Ishikawa (cell line): ENCODE measurements around the gene CD8A.

Experiments used
- CEBPB ChIP-seq: IDR thresholded peaks from 2 replicates; pipeline ENCODE4 v1.6.1; 2012
- CREB1 ChIP-seq: IDR thresholded peaks from 2 replicates; pipeline ENCODE4 v1.6.1; 2012; ENCODE audit warnings: low read depth
- EGR1 ChIP-seq: IDR thresholded peaks from 2 replicates; pipeline ENCODE4 v1.6.1; 2012
- EP300 ChIP-seq: IDR thresholded peaks from 2 replicates; pipeline ENCODE4 v1.6.1; 2012; ENCODE audit warnings: borderline replicate concordance
- FOXM1 ChIP-seq: IDR thresholded peaks from 2 replicates; pipeline ENCODE4 v1.6.1; 2012; ENCODE audit warnings: low read depth, borderline replicate concordance
- MAX ChIP-seq: IDR thresholded peaks from 2 replicates; pipeline ENCODE4 v1.6.1; 2012
- NFIC ChIP-seq: IDR thresholded peaks from 2 replicates; pipeline ENCODE4 v1.6.1; 2012
- RAD21 ChIP-seq: IDR thresholded peaks from 2 replicates; pipeline ENCODE4 v1.6.1; 2012; ENCODE audit warnings: low read depth
- REST ChIP-seq: IDR thresholded peaks from 2 replicates; pipeline ENCODE4 v1.6.1; 2012; ENCODE audit warnings: low read depth, mild to moderate bottlenecking
- TAF1 ChIP-seq: IDR thresholded peaks from 2 replicates; pipeline ENCODE4 v1.6.1; 2012; ENCODE audit warnings: low read depth, mild to moderate bottlenecking
- TCF12 ChIP-seq: IDR thresholded peaks from 2 replicates; pipeline ENCODE4 v1.6.1; 2012; ENCODE audit warnings: low read depth
- TEAD4 ChIP-seq: IDR thresholded peaks from 2 replicates; pipeline ENCODE4 v1.6.1; 2012
- YY1 ChIP-seq: IDR thresholded peaks from 2 replicates; pipeline ENCODE4 v1.6.1; 2012; ENCODE audit warnings: low read depth
- ZBTB7A ChIP-seq: IDR thresholded peaks from 2 replicates; pipeline ENCODE4 v1.6.1; 2012; ENCODE audit warnings: low read depth
- TF ChIP-seq, protein P1 (sequence below): IDR thresholded peaks from 2 replicates; pipeline ENCODE4 v1.6.1; 2012

CD8A gene

DNA sequence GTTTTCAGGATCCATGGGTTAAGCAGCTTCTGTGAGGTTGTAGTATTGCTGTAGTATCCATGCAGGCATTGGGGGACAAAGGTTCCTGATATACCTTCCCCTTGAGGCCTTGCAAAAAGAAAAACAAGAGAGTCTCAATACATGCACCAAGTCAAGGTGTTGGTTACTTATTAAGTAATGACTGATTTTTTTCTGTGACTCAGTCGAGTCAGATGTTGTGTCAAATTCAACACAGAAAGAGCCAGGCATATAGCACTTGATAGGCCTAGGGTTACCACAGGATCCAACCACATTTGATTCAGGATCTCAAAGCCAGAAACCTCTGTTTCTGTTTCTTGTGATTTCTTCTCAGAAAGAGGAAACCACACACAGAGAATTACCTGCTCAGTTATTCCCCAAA lies 24.9 kb upstream of the CD8A start:
- TF ChIP-seq EGR1 (no peak), CEBPB (no peak), CREB1 (no peak), YY1 (no peak), EP300 (no peak), NFIC (no peak), FOXM1 (no peak), REST (no peak), MAX (no peak), ZBTB7A (no peak), TAF1 (no peak)
- TF ChIP-seq, protein P1, sequence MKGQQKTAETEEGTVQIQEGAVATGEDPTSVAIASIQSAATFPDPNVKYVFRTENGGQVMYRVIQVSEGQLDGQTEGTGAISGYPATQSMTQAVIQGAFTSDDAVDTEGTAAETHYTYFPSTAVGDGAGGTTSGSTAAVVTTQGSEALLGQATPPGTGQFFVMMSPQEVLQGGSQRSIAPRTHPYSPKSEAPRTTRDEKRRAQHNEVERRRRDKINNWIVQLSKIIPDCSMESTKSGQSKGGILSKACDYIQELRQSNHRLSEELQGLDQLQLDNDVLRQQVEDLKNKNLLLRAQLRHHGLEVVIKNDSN: no peak

GRCh38 chr2:86809481-86810121 lies 18.9 kb upstream of the CD8A start:
- TF ChIP-seq FOXM1: no peak
- no peak for TF ChIP-seq RAD21
- TF ChIP-seq, protein P1: no peak
- TF ChIP-seq TCF12: no peak
- no peak for TF ChIP-seq NFIC
- no peak for TF ChIP-seq CREB1
- no peak for TF ChIP-seq CEBPB
- TF ChIP-seq EGR1: no peak
- no peak for TF ChIP-seq EP300
- no peak for TF ChIP-seq TAF1
- TF ChIP-seq ZBTB7A: no peak
- TF ChIP-seq REST: no peak
- TF ChIP-seq TEAD4: no peak
- TF ChIP-seq YY1: no peak
- no peak for TF ChIP-seq MAX

DNA sequence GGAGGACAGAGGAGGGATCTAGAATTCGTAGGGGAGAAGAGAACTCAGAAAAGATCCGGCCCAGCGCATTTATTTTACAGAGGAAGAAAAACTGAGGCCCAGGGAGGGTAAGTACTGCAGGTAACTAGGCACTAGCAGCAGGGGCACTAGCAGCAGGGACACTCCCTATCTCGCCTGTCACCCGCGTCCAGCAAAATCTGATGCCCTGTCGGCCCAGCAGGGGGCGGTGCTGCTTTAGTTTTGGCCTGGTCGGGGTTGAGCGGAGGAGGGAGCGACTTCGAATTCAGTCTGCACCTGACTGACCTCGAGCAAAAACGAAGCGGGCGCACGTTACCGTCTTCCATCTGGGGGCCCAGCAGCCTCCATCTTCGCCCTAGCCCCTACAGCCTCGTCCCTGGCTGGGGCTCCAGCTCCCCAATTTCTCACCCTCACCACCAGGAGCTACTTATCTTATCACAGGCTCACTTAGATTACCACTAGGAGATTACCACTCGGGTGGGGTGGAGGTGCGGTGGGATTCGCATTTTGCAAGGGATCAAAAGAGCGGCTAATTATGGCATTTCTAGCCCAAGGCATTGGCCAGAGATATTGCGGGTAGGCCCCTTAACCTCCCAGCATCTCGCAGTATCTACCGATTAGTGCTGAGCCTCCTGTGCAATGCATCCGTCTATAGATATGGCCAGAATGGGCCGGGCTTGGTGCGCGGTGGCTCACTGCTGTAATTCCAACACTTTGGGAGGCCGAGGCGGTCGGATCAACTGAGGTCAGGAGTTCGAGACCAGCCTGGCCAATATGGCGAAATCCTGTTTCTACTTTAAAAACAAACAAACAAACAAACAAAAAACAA lies 17.8 kb upstream of the CD8A start:
- TF ChIP-seq CREB1: no peak
- TF ChIP-seq RAD21: peak; percentile 97
- TF ChIP-seq MAX: peak; percentile 91

GRCh38 chr2:86807468-86808275 lies 17.0 kb upstream of the CD8A start:
- TF ChIP-seq, protein P1: peak; percentile 94
- TF ChIP-seq EP300 (peak; percentile 26; the same call in 1 of the 2 replicates), YY1 (peak; percentile 82), FOXM1 (no peak), NFIC (no peak), TAF1 (peak; percentile 31), CREB1 (no peak), EGR1 (peak; percentile 20; the same call in 1 of the 2 replicates), TEAD4 (peak; percentile 46), ZBTB7A (peak; percentile 47), REST (no peak), RAD21 (peak; percentile 6; the same call in 1 of the 2 replicates), MAX (peak; percentile 98), TCF12 (peak; percentile 51; the same call in 1 of the 2 replicates)
